HepG2 (cell line): Measurements from ENCODE around the gene RAPGEF6. TPM values are rescaled to one million over a fixed set of nuclear protein-coding genes. Genes with fewer than 3 reads are reported as not detected.

ENCODE experiments used
- ATAC-seq: fragments of 200-7000 bp; cut with Tn5 transposase; 3 replicates; pipeline ENCODE4 v1.9.1; 2020; ENCODE audit warnings: mild to moderate bottlenecking, moderate library complexity
- BruUV-seq: library from RNA; stranded (reverse); fragments of 400-500 nt; replicated peaks from 2 replicates; lab custom pipeline; 2021; lab: Mats Ljungman, UMichigan
- CTCF ChIA-PET: fragments of 300-600 bp; formaldehyde crosslinking; extraction: SDS; loops from one replicate; lab custom pipeline; 2021; ENCODE audit warnings: low total read pairs, inconsistent platforms, low intra/inter-chr PET ratio; lab: Yijun Ruan, JAX
- POLR2A ChIA-PET: fragments of 350-600 bp; sonication (Branson Sonifier 250); formaldehyde crosslinking; loops from one replicate; lab custom pipeline; 2020; ENCODE audit warnings: antibody characterized with exemption, inconsistent platforms; lab: Yijun Ruan, JAX
- DNase-seq: peaks from one replicate; pipeline ENCODE4 v3.0.0-alpha.2; 2015; ENCODE audit warnings: low spot score
- FAIRE-seq: peaks from 3 replicates; lab custom pipeline; 2011; peaks lifted over from hg19 to GRCh38; lab: Jason Lieb, UNC
- H2AFZ ChIP-seq: one replicate; pipeline ENCODE4 v1.6.1; 2011; ENCODE audit warnings: low read length, inconsistent platforms
- H3K27ac ChIP-seq: fragments of 300-600 bp; 3 replicates; pipeline ENCODE4 v1.8.0; 2011; ENCODE audit warnings: mixed run types, mild to moderate bottlenecking, mixed read lengths, low read length, inconsistent platforms; ENCODE audit not compliant: insufficient read depth; ENCODE audit errors: extremely low read length
- H3K27me3 ChIP-seq, 2 experiments: fragments of 200-600 bp in 1 of 2; 2 replicates in 1 of 2; 3 replicates in 1 of 2; pipeline versions ENCODE4 v1.6.0 to v1.8.0; 2011; ENCODE audit warnings: low read length in 2 of 2, mild to moderate bottlenecking in 2 of 2, moderate library complexity in 2 of 2, inconsistent platforms in 1 of 2; ENCODE audit not compliant: insufficient read depth in 2 of 2, control insufficient read depth in 1 of 2
- H3K36me3 ChIP-seq, 2 experiments: fragments of 200-600 bp in 1 of 2; replicated peaks in 1 of 2; 2 replicates in 1 of 2; 3 replicates in 1 of 2; pipeline versions ENCODE4 v1.5.1 to v1.8.0; 2011; ENCODE audit warnings: low read length in 2 of 2, inconsistent platforms in 1 of 2; ENCODE audit not compliant: insufficient read depth in 2 of 2, control insufficient read depth in 1 of 2
- H3K4me1 ChIP-seq: 2 replicates; pipeline ENCODE4 v1.5.1; 2012; ENCODE audit warnings: low read length, inconsistent platforms; ENCODE audit not compliant: insufficient read depth
- H3K4me2 ChIP-seq: 2 replicates; pipeline ENCODE4 v1.6.0; 2011; ENCODE audit warnings: low read depth, low read length, inconsistent platforms
- H3K4me3 ChIP-seq, 3 experiments: fragments of 200-600 bp in 1 of 3; sonication (generic), shearing (Covaris generic) in 1 of 3; replicated peaks in 1 of 3; 2 replicates each; pipeline ENCODE4 v1.5.1; 2011 to 2016; ENCODE audit warnings: low read length in 3 of 3, inconsistent platforms in 2 of 3, low read depth in 2 of 3, mild to moderate bottlenecking in 2 of 3, control low read depth in 1 of 3, mixed read lengths in 1 of 3; ENCODE audit not compliant: insufficient read depth in 1 of 3
- H3K79me2 ChIP-seq: one replicate; pipeline ENCODE4 v1.6.1; 2011; ENCODE audit warnings: low read length, inconsistent platforms; ENCODE audit not compliant: insufficient read depth
- H3K9ac ChIP-seq: 2 replicates; pipeline ENCODE4 v1.6.0; 2011; ENCODE audit warnings: mild to moderate bottlenecking, low read depth, low read length, inconsistent platforms; ENCODE audit not compliant: insufficient read depth
- H3K9me3 ChIP-seq: 2 replicates; pipeline ENCODE4 v1.5.1; 2012; ENCODE audit warnings: mild to moderate bottlenecking, low read length
- H4K20me1 ChIP-seq: 2 replicates; pipeline ENCODE4 v1.6.0; 2011; ENCODE audit warnings: inconsistent platforms, mild to moderate bottlenecking, low read length, moderate library complexity; ENCODE audit not compliant: insufficient read depth
- MTA1 ChIP-seq: sonication (generic); formaldehyde crosslinking; IDR thresholded peaks from 2 replicates; pipeline ENCODE4 v1.4.0; 2020; ENCODE audit warnings: missing genetic modification reagents, mild to moderate bottlenecking, borderline replicate concordance
- PAWR ChIP-seq: sonication (generic); formaldehyde crosslinking; IDR thresholded peaks from 2 replicates; pipeline ENCODE4 v1.4.0; 2020; ENCODE audit warnings: missing genetic modification reagents, mild to moderate bottlenecking, borderline replicate concordance
- PLRG1 ChIP-seq: fragments of 450-650 bp; conservative IDR thresholded peaks from 2 replicates; pipeline ENCODE4 v1.6.1; 2016
- ZNF143 ChIP-seq: sonication (generic); formaldehyde crosslinking; IDR thresholded peaks from 2 replicates; pipeline ENCODE4 v1.4.0; 2020; ENCODE audit warnings: missing genetic modification reagents
- WGBS: methylation state at CpG from one replicate; pipeline ENCODE4 v1.1.6; 2017; ENCODE audit warnings: low lambda C conversion rate; 5-methylcytosine and 5-hydroxymethylcytosine counted together
- in situ Hi-C: cut with HindIII; loops from 2 replicates; pipeline ENCODE4 v1.10.0; 2017; ENCODE audit warnings: low pct_unique_long_range_greater_than_20kb; ENCODE audit not compliant: extremely low pct_ligation_motif_present
- intact Hi-C: fragments of 100-400 bp; cut with micrococcal nuclease; formaldehyde crosslinking; loops from one replicate; pipeline ENCODE4 v1.10.0; 2022; ENCODE audit not compliant: unreplicated experiment
- polyA plus RNA-seq, 8 experiments: library from polyadenylated mRNA; depleted of rRNA in 3 of 8; stranded (reverse) in 7 of 8; unstranded in 1 of 8; fragments of >200 nt; fragmentation: Illumina TruSeq in 4 of 8; extraction: Trizol in 4 of 8; gene quantifications; 2 replicates each; pipeline versions ENCODE4 v1.2.1 to v1.2.3, GENCODE V29; 2011 to 2016; ENCODE audit warnings: low read depth in 4 of 8, missing spikeins in 1 of 8, mixed read lengths in 1 of 8; ENCODE audit not compliant: insufficient read depth in 1 of 8
- total RNA-seq, 5 experiments: library from RNA; depleted of rRNA; stranded (reverse); fragments of >200 nt; fragmentation: Illumina TruSeq; extraction: Trizol; gene quantifications; 2 replicates each; pipeline ENCODE4 v1.2.3, GENCODE V29; 2016; ENCODE audit warnings: low read depth in 1 of 5
- TF ChIP-seq, protein P1 (sequence below): sonication (generic); formaldehyde crosslinking; IDR thresholded peaks from 2 replicates; pipeline ENCODE4 v1.8.0; 2022; ENCODE audit warnings: mild to moderate bottlenecking, missing genetic modification reagents, borderline replicate concordance
- TF ChIP-seq, protein P2 (sequence below): sonication (generic); formaldehyde crosslinking; IDR thresholded peaks from 2 replicates; pipeline ENCODE4 v1.4.0; 2020; ENCODE audit warnings: mild to moderate bottlenecking, missing genetic modification reagents, borderline replicate concordance

Gene RAPGEF6
- total and polyA plus RNA-seq, 2 of the 13 experiments (the other 11 are each of a cell fraction or from before 2014, with no cell fraction given) = 7.7 to 24.6 TPM

DNA sequence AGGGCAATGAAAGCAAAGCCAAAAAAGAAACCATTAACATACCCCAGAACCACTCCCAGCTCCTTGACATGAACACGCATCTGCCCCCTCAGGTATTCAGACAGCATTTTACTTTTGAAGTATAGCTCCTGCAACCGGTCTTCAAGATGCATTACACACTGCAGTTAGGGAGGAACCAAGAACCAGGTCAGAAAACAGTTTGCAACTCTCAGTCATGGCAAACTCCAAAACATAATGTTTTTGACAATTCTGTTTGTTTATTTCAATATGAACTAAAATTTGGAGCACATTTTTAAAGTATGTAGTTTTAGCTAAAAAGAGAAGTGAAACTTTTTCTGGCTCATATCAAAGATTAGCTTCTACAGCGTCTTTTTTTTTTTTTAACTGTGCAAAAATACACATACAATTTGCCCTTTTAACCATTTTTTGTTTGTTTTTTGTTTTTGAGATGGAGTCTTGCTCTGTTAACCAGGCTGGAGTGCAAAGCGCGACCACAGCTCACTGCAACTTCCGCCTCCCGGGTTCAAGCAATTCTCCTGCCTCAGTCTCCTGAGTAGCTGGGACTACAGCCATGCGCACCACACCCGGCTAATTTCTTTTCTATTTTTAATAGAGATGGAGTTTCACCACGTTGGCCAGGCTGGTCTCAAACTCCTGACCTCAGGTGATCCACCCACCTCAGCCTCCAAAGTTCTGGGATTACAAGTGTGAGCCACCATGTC lies 12.2 kb upstream of the RAPGEF6 start (continued):
- no peak for TF ChIP-seq ZNF143
- no peak for TF ChIP-seq PAWR (CRISPR knock-in tag)
- TF ChIP-seq, protein P1, sequence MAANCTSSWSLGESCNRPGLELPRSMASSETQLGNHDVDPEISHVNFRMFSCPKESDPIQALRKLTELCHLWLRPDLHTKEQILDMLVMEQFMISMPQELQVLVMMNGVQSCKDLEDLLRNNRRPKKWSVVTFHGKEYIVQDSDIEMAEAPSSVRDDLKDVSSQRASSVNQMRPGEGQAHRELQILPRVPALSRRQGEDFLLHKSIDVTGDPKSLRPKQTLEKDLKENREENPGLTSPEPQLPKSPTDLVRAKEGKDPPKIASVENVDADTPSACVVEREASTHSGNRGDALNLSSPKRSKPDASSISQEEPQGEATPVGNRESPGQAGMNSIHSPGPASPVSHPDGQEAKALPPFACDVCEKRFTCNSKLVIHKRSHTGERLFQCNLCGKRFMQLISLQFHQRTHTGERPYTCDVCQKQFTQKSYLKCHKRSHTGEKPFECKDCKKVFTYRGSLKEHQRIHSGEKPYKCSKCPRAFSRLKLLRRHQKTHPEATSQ = no peak

DNA sequence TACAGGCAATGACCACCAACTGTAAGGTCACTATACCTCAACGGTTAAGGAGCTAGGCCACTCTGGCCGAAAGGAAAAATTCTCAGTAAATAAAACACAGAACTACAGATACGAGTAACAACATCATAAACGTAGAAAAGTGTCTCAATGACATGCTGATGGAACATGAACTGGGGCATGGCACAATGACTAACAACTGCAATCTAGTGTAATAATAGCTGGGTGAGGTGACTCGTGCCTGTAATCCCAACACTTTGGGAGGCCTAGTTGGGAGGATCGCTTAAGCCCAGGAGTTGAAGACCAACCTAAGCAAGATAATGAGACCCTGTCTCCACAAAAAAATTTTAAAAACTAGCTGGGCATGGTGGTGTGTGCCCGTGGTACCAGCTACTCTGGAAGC lies 9.8 kb upstream of the RAPGEF6 start:
- CTCF ChIA-PET = no interaction called here
- BruUV-seq = no TSS peak

More for the DNA sequence above, 9.8 kb upstream of the RAPGEF6 start:
- no peak overlapping the region for H3K4me3 ChIP-seq
- no peak overlapping the region for H3K4me2 ChIP-seq
- POLR2A ChIA-PET = no interaction called here
- H3K4me1 ChIP-seq = no peaks in the 10 kb centered on the region
- DNase-seq = no peak
- no peak overlapping the region for H3K27ac ChIP-seq
- in situ Hi-C loops (no loop called here), intact Hi-C loops (no loop called here)
- H3K79me2 ChIP-seq = no peaks in the 10 kb centered on the region
- no peaks in the 10 kb centered on the region for H3K27me3 ChIP-seq
- H4K20me1 ChIP-seq = no peaks in the 10 kb centered on the region
- no peak for ATAC-seq
- no peaks in the 10 kb centered on the region for H3K9me3 ChIP-seq
- TF ChIP-seq PLRG1 (no peak), MTA1 (CRISPR knock-in tag) (no peak)
- TF ChIP-seq, protein P2, sequence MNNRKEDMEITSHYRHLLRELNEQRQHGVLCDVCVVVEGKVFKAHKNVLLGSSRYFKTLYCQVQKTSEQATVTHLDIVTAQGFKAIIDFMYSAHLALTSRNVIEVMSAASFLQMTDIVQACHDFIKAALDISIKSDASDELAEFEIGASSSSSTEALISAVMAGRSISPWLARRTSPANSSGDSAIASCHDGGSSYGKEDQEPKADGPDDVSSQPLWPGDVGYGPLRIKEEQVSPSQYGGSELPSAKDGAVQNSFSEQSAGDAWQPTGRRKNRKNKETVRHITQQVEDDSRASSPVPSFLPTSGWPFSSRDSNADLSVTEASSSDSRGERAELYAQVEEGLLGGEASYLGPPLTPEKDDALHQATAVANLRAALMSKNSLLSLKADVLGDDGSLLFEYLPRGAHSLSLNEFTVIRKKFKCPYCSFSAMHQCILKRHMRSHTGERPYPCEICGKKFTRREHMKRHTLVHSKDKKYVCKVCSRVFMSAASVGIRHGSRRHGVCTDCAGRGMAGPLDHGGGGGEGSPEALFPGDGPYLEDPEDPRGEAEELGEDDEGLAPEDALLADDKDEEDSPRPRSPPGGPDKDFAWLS = no peak
- WGBS = 94% methylated on average over 7 of the region's 7 CpGs
- H2AFZ ChIP-seq = no peak overlapping the region
- FAIRE-seq = no peak
- H3K36me3 ChIP-seq = peaks cover 0 to 35% of the 10 kb centered on the region in 2 experiments; a peak in 2 of 5 replicates
- H3K9ac ChIP-seq = no peak overlapping the region
